BJ (cell line): Measurements from ENCODE around the gene KLK15. TPM values are rescaled to one million over a fixed set of nuclear protein-coding genes. Genes with fewer than 3 reads are reported as not detected.

ENCODE experiments used
- CTCF ChIA-PET: fragments of 350-600 bp; formaldehyde crosslinking; extraction: SDS; loops from one replicate; lab custom pipeline; 2021; ENCODE audit warnings: antibody characterized with exemption, inconsistent platforms; lab: Yijun Ruan, JAX
- POLR2A ChIA-PET: fragments of 300-600 bp; sonication (Branson Sonifier 250); formaldehyde crosslinking; extraction: SDS; loops from one replicate; lab custom pipeline; 2021; ENCODE audit warnings: antibody characterized with exemption; lab: Charles Lee
- DNase-seq: peaks from one replicate; pipeline ENCODE4 v3.0.0-alpha.2; 2011; ENCODE audit warnings: low read depth
- H3K27me3 ChIP-seq: 2 replicates; pipeline ENCODE4 v1.6.0; 2011; ENCODE audit warnings: low read length; ENCODE audit not compliant: control insufficient read depth, insufficient read depth
- H3K36me3 ChIP-seq: 2 replicates; pipeline ENCODE4 v1.5.1; 2011; ENCODE audit warnings: low read length; ENCODE audit not compliant: control insufficient read depth, insufficient read depth
- H3K4me3 ChIP-seq: 2 replicates; pipeline ENCODE4 v1.5.1; 2011; ENCODE audit warnings: low read depth, mild to moderate bottlenecking, control low read depth, low read length
- polyA minus RNA-seq: library from RNA; depleted of rRNA, polyadenylated mRNA; stranded (reverse); fragments of >200 nt; gene quantifications from 2 replicates; pipeline ENCODE4 v1.2.3, GENCODE V29; 2011; rRNA and poly(A)+ RNA removed
- polyA plus RNA-seq: library from polyadenylated mRNA; depleted of rRNA; stranded (reverse); fragments of >200 nt; gene quantifications from 2 replicates; pipeline ENCODE4 v1.2.3, GENCODE V29; 2011; rRNA removed
- TF ChIP-seq, protein P1 (sequence below): IDR thresholded peaks from 2 replicates; pipeline ENCODE4 v1.5.1; 2011; ENCODE audit warnings: low read depth, mild to moderate bottlenecking, control low read depth, inconsistent platforms, low read length, moderate library complexity; ENCODE audit not compliant: insufficient read depth

Gene KLK15
- polyA plus RNA-seq (not detected in 2 replicates), polyA minus RNA-seq (not detected in 2 replicates)

DNA sequence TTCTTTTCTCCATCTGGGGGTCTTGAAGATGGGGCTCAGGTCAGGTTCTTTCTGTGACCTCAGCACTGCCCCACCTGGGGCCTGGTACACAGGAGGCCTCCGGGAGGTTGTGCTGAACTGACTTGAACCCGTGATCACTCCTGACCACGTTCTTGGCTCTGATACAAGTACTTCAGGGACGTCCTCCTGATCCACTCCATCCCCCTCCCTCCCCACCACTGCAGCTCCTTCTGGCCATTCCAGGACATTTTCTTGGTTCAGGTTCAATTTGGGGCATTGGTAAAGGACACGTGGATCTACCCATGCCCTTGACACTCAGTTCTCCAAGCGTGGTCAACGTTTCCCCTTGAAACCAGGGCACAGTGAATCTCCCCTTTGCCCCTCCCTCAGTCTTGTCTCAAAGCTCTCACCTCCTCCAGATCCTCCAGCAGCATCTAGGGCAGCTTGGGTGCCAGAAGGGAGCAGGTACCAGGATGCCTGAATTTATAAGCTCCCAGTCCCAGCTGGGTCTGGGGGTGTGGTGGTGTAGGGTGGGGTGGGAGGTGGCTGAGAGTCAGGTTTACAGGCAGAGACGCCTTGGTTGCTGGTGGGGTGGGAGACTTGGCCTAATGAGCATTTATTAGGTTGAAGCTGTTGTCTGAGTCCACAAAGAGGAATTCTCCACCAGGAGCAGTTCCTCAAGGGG is at the start of gene KLK15:
Gene KLK15 (minus strand): TSS at position 458 of the 685 bp plus-strand sequence. CDS start 2,082 bp downstream, outside the sequence.
- Histone ChIP-seq H3K4me3 (no peak within 1 kb of the TSS), H3K27me3 (no peaks in the 10 kb centered on the region), H3K36me3 (no peaks in the 10 kb centered on the region)
- TF ChIP-seq, protein P1, sequence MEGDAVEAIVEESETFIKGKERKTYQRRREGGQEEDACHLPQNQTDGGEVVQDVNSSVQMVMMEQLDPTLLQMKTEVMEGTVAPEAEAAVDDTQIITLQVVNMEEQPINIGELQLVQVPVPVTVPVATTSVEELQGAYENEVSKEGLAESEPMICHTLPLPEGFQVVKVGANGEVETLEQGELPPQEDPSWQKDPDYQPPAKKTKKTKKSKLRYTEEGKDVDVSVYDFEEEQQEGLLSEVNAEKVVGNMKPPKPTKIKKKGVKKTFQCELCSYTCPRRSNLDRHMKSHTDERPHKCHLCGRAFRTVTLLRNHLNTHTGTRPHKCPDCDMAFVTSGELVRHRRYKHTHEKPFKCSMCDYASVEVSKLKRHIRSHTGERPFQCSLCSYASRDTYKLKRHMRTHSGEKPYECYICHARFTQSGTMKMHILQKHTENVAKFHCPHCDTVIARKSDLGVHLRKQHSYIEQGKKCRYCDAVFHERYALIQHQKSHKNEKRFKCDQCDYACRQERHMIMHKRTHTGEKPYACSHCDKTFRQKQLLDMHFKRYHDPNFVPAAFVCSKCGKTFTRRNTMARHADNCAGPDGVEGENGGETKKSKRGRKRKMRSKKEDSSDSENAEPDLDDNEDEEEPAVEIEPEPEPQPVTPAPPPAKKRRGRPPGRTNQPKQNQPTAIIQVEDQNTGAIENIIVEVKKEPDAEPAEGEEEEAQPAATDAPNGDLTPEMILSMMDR = no peak
- no peak for DNase-seq
- ChIA-PET POLR2A (no interaction called here), CTCF (interaction anchor here (0.5 kb wide), 1 partner anchor 13 kb away, joined by 3 read pairs; no protein-coding TSS in a partner anchor)

GRCh38 chr19:50882188-50882587 is 48.8 kb upstream of the KLK15 start:
- Histone ChIP-seq H3K36me3 (no peaks in the 10 kb centered on the region), H3K4me3 (no peak overlapping the region), H3K27me3 (no peaks in the 10 kb centered on the region)
- POLR2A ChIA-PET = no interaction called here
- TF ChIP-seq, protein P1 = no peak
- CTCF ChIA-PET = no interaction called here
- no peak for DNase-seq

DNA sequence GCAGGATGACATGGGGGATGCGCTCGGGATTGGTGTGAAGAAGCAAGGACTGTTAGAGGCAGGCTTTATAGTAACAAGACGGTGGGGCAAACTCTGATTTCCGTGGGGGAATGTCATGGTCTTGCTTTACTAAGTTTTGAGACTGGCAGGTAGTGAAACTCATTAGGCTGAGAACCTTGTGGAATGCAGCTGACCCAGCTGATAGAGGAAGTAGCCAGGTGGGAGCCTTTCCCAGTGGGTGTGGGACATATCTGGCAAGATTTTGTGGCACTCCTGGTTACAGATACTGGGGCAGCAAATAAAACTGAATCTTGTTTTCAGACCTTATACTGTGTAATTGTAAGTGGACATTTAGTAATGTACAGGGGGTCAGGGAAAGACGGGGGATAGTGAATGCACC is 46.9 kb upstream of the KLK15 start:
- CTCF ChIA-PET = no interaction called here
- Histone ChIP-seq H3K36me3 (no peaks in the 10 kb centered on the region), H3K4me3 (no peak overlapping the region), H3K27me3 (no peaks in the 10 kb centered on the region; the same call in 1 of the 2 replicates)
- DNase-seq = no peak
- TF ChIP-seq, protein P1 = no peak
- POLR2A ChIA-PET = no interaction called here

DNA sequence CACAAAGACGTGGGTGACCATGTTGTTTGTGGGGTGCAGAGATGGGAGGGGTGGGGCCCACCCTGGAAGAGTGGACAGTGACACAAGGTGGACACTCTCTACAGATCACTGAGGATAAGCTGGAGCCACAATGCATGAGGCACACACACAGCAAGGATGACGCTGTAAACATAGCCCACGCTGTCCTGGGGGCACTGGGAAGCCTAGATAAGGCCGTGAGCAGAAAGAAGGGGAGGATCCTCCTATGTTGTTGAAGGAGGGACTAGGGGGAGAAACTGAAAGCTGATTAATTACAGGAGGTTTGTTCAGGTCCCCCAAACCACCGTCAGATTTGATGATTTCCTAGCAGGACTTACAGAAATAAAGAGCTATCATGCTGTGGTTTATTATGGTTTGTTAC is 45.5 kb upstream of the KLK15 start:
- TF ChIP-seq, protein P1 = no peak
- Histone ChIP-seq H3K4me3 (no peak overlapping the region), H3K36me3 (no peaks in the 10 kb centered on the region), H3K27me3 (no peaks in the 10 kb centered on the region; the same call in 1 of the 2 replicates)
- ChIA-PET CTCF (no interaction called here), POLR2A (no interaction called here)
- DNase-seq = no peak

- ChIA-PET POLR2A (no interaction called here), CTCF (no interaction called here)
- no peak for DNase-seq
- TF ChIP-seq, protein P1 = no peak
- H3K27me3 ChIP-seq = no peaks in the 10 kb centered on the region; the same call in 1 of the 2 replicates
- no peaks in the 10 kb centered on the region for H3K36me3 ChIP-seq
- H3K4me3 ChIP-seq = no peak overlapping the region
These were observed 44.0 kb upstream of the KLK15 start for GRCh38 chr19:50877338-50877737.
